Astrocyte of the spinal cord (primary cell): ENCODE data around the gene GALNT2.

Experiments used
- DNase-seq: peaks from one replicate; pipeline ENCODE4 v3.0.0; 2011; ENCODE audit warnings: low read depth, low spot score
- H3K4me3 ChIP-seq: 2 replicates; pipeline ENCODE4 v1.5.1; 2011; ENCODE audit warnings: low read depth, mild to moderate bottlenecking, low read length, moderate library complexity
- in situ Hi-C: cut with HindIII; loops from 2 replicates; pipeline ENCODE4 v1.10.0; 2017; ENCODE audit warnings: low sequenced_read_pairs
- TF ChIP-seq, protein P1 (sequence below): IDR thresholded peaks from 2 replicates; pipeline ENCODE4 v1.5.1; 2012; ENCODE audit warnings: low read depth, mild to moderate bottlenecking, low read length, inconsistent platforms

GALNT2 gene

DNA sequence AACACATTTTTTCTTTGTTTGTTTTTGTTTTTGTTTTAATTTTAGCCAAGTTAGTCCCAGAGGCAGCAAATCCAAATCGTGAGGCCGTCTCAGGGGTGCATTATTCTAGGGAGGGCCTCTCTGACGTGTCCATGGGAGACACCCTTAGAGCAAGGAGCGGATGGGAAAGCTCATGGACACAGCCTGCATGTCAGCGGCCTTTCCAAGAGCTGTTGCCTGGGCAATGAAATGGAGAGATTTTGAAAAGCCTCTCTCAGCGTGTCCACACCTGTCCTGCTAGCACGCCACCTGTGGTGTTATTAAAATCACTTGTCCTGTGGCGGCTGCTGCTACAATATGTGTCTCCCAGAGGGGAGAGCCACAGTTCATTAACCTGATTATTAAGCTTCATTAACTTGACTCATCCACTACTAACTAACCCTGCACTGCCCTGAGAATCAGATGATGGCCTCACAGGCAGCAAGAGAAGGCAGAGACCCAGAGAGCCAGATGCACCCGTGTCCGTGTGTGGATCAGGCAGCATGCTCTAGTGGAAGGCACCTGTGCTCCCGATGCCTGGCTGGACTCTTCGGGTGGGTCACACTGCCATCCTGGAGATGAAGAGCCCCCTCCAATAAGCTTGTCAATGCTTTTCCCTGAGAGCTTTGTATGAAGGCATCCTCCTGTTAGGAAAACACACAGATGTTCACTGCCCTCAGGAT, 225.8 kb downstream of the GALNT2 start:
- H3K4me3 ChIP-seq = no peak overlapping the region
- no peak for DNase-seq
- TF ChIP-seq, protein P1, sequence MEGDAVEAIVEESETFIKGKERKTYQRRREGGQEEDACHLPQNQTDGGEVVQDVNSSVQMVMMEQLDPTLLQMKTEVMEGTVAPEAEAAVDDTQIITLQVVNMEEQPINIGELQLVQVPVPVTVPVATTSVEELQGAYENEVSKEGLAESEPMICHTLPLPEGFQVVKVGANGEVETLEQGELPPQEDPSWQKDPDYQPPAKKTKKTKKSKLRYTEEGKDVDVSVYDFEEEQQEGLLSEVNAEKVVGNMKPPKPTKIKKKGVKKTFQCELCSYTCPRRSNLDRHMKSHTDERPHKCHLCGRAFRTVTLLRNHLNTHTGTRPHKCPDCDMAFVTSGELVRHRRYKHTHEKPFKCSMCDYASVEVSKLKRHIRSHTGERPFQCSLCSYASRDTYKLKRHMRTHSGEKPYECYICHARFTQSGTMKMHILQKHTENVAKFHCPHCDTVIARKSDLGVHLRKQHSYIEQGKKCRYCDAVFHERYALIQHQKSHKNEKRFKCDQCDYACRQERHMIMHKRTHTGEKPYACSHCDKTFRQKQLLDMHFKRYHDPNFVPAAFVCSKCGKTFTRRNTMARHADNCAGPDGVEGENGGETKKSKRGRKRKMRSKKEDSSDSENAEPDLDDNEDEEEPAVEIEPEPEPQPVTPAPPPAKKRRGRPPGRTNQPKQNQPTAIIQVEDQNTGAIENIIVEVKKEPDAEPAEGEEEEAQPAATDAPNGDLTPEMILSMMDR = no peak
- in situ Hi-C loops = no loop called here

DNA sequence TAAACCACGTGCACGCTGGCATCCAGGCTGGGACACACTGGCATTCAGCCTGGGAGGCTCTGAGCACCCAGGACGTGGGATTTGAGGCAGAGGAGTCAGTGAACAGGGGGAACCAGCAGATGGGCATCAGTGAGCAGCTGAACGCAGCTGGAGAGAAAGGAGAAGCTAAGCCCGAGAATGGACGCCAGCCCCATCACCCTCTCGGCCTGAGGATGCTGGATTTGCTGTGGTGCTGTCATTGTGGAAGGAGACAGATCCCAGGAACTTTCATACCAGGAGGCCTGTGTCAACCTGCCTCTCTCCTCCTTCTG, 226.3 kb downstream of the GALNT2 start:
- TF ChIP-seq, protein P1 = no peak
- in situ Hi-C loops = no loop called here
- H3K4me3 ChIP-seq = no peak overlapping the region
- no peak for DNase-seq

DNA sequence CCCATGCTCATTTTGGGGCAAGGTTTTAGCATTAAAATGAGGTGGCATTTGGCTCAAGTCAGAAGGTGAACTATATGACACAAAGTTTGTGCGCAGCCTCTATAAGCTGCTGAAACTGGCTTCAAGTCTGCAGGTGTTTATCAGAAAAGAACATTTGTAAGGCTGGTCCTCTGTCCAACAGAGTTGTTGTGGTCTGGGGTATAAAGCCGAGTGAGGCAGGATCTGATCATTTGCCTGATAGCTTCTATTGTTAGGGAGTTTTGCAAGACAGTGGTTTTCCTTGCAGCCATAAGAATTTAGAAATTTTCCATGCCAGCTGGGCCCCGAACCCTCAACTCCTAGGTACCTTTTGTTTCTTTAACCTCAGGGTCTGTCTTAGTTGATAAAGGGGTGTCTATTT, 228.3 kb downstream of the GALNT2 start:
- no peak overlapping the region for H3K4me3 ChIP-seq
- DNase-seq = no peak
- in situ Hi-C loops = no loop called here
- TF ChIP-seq, protein P1 = no peak

DNA sequence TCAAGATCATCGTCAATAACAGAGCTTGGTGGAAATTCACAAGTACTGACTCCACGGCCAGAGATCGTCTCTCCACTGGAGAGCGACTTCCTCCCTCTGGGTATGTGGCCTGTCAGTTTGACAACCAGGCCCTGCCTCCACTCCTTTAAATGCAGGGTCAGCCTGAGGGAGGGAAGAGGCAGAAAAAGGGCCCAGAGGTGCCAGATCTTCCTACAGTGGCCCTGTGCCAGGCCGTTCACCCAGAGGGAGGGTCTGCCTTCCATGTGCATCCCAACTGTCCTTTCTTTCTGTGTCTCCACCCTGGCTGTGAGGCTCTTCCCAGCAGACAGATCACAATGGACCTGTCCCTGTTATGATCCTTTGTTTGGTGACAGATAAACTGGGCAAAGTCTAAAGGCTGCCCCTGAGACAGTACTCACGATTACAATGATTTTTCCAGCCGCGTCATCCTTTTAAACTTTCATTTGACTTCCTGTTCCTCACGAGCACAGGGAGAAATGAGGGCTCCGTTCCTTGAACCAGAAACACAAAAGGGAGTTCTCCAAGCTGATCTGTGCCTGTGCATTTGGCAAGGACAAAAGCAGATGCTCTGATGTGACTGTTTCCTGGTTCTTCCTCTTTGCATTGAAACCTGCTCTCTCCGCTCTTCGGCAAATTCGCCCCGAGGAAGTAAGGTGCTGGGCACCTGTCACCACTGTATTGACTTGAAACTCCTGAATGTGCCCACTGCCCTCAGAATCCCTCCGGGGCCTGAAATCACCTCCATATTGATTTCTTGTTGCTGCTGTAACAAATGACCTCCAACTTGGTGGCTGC, 232.4 kb downstream of the GALNT2 start:
- in situ Hi-C loops = no loop called here
- TF ChIP-seq, protein P1 = no peak
- H3K4me3 ChIP-seq = no peak overlapping the region
- no peak for DNase-seq

DNA sequence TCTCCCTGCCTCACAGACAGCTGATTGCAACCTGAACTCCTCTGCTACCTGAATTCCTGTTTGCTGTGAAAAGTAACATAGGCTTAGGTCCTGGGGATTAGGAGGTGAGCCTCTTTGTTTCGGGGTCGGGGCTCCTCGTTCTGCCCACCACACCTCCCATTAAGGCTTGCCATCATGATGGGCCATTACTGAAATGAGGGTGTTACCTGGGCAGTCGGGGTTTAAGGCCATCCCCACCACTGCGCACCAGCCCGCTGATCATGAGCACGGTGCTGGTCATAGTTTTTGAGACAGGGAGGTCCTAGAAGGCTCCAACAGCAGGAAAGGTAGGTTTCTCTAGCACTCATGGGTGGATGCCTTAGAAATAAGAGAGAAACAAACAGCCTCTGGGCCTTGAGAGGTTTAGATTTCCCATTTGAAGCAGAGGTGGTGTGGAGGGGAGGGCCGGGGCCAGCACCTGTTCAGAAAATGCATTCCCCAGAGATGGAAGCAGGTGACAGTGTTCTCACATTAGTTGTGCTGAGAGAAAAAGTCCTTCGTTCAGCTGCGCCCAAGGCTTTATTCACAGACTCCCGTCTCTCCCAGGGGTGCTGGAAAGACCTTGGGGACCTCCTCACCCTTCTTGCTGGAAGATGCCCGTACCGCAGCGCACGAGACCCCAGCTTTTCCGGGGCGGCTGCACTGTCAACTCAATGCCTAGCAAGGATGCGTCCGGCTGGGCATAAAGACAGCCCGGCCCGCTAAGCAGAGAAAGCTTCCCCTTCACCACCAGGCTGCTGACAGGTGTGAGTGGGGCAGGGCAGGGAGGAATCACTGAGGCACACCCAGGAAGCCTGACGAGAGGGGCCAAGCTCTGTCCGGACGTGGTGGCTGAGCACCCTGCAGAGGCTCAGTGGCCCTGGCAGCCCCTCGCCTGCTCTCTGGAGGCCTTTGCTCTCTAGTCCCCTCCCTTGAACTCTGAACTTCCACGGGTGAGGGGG, 233.6 kb downstream of the GALNT2 start:
- in situ Hi-C loops = no loop called here
- DNase-seq = no peak
- TF ChIP-seq, protein P1 = no peak
- H3K4me3 ChIP-seq = no peak overlapping the region

DNA sequence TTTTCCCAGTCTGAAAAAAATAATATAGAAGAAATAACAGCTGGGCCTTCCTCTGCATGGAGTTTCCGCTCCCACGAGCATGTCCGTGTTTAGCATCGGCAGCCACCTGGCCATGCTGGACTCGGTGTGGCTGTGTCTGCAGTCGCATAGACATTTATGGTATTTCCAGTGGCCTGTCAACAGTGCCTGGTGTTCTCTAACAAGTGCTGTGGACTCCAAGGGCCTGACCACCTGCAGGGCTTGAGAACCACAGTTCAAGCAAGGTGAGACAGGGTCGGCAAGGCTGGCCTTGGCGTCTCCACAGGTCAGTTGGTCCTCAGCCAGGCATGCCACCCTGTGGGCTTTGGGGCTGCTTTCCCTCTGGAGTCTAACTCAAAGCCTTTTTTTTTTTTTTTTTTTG, 234.3 kb downstream of the GALNT2 start:
- TF ChIP-seq, protein P1 = no peak
- DNase-seq = no peak

More for the DNA sequence above, 234.3 kb downstream of the GALNT2 start:
- no peak overlapping the region for H3K4me3 ChIP-seq
- in situ Hi-C loops = no loop called here
